Activated naive CD8-positive, alpha-beta T cell treated with anti-CD3 and anti-CD28 coated beads, Interleukin-2, amount 10 ng/mL, durations not matched to agents 7 days and 5 days (primary cell): ENCODE measurements around the gene GRB14. TPM values are rescaled to one million over a fixed set of nuclear protein-coding genes. Genes with fewer than 3 reads are reported as not detected.
"Not testable (repeated sequence)": the region's sequence is repeated elsewhere in the genome, so short reads cannot be mapped to it uniquely, and the experiment has no call there.

ENCODE experiments used
- ATAC-seq: fragments of 150-1000 bp; cut with Tn5 transposase; one replicate; pipeline ENCODE4 v1.10.0; 2021; ENCODE audit warnings: low read depth, moderate library complexity
- POLR2A ChIA-PET: fragments of 350-600 bp; sonication (Branson Sonifier 250); formaldehyde crosslinking; loops from one replicate; lab custom pipeline; 2021; ENCODE audit warnings: antibody characterized with exemption; lab: Charles Lee
- DNase-seq: peaks from one replicate; pipeline ENCODE4 v3.0.0; 2021
- H3K27ac Mint-ChIP-seq: one replicate; pipeline ENCODE4 v1.8.0; 2022; ENCODE audit warnings: mild to moderate bottlenecking, mixed read lengths
- H3K27me3 Mint-ChIP-seq: one replicate; pipeline ENCODE4 v1.8.0; 2022; ENCODE audit warnings: mild to moderate bottlenecking, moderate library complexity, mixed read lengths
- H3K36me3 Mint-ChIP-seq: one replicate; pipeline ENCODE4 v1.8.0; 2021; ENCODE audit warnings: mild to moderate bottlenecking, mixed read lengths
- H3K4me1 Mint-ChIP-seq: one replicate; pipeline ENCODE4 v1.8.0; 2021; ENCODE audit warnings: mixed read lengths
- H3K4me3 Mint-ChIP-seq: one replicate; pipeline ENCODE4 v1.8.0; 2022; ENCODE audit warnings: mild to moderate bottlenecking, moderate library complexity, mixed read lengths
- H3K9me3 Mint-ChIP-seq: one replicate; pipeline ENCODE4 v1.8.0; 2021; ENCODE audit warnings: mixed read lengths
- total RNA-seq, 2 experiments: library from RNA; stranded (reverse); gene quantifications; one replicate each; pipeline ENCODE4 v1.2.3, GENCODE V29; 2021

Gene GRB14
- total RNA-seq, 2 experiments from 2014 or later = not detected

- H3K4me1 Mint-ChIP-seq = no peaks in the 10 kb centered on the region
- POLR2A ChIA-PET = no interaction called here
- ATAC-seq (no peak), DNase-seq (no peak)
- no peaks in the 10 kb centered on the region for H3K27me3 Mint-ChIP-seq
- H3K36me3 Mint-ChIP-seq = no peaks in the 10 kb centered on the region
- no peaks in the 10 kb centered on the region for H3K9me3 Mint-ChIP-seq
- no peak overlapping the region for H3K4me3 Mint-ChIP-seq
- no peak overlapping the region for H3K27ac Mint-ChIP-seq
Measured at GRCh38 chr2:164485541-164485940, 135.7 kb downstream of the GRB14 start.

- ATAC-seq (no peak), DNase-seq (no peak)
- H3K27ac Mint-ChIP-seq = no peak overlapping the region
- H3K36me3 Mint-ChIP-seq = no peaks in the 10 kb centered on the region
- H3K9me3 Mint-ChIP-seq = no peaks in the 10 kb centered on the region
- H3K4me3 Mint-ChIP-seq = no peak overlapping the region
- POLR2A ChIA-PET = no interaction called here
- H3K27me3 Mint-ChIP-seq = no peaks in the 10 kb centered on the region
- H3K4me1 Mint-ChIP-seq = no peaks in the 10 kb centered on the region
Measured at GRCh38 chr2:164479460-164479859, 141.8 kb downstream of the GRB14 start.

- POLR2A ChIA-PET = no interaction called here
- H3K4me1 Mint-ChIP-seq = no peaks in the 10 kb centered on the region
- H3K9me3 Mint-ChIP-seq = no peaks in the 10 kb centered on the region
- H3K27ac Mint-ChIP-seq = no peak overlapping the region
- no peak for ATAC-seq
- DNase-seq = no peak
- H3K4me3 Mint-ChIP-seq = no peak overlapping the region
- H3K27me3 Mint-ChIP-seq = no peaks in the 10 kb centered on the region
- no peaks in the 10 kb centered on the region for H3K36me3 Mint-ChIP-seq
Measured at GRCh38 chr2:164478205-164478604, 143.1 kb downstream of the GRB14 start.

- no peaks in the 10 kb centered on the region for H3K9me3 Mint-ChIP-seq
- H3K36me3 Mint-ChIP-seq = no peaks in the 10 kb centered on the region
- H3K27ac Mint-ChIP-seq = no peak overlapping the region
- H3K4me3 Mint-ChIP-seq = no peak overlapping the region
- DNase-seq (no peak), ATAC-seq (no peak)
- no peaks in the 10 kb centered on the region for H3K27me3 Mint-ChIP-seq
- POLR2A ChIA-PET = no interaction called here
- H3K4me1 Mint-ChIP-seq = no peaks in the 10 kb centered on the region
Measured at GRCh38 chr2:164474873-164475272, 146.4 kb downstream of the GRB14 start.

- H3K4me1 Mint-ChIP-seq = no peaks in the 10 kb centered on the region
- DNase-seq = no peak
- no peak overlapping the region for H3K4me3 Mint-ChIP-seq
- no peak for ATAC-seq
- H3K9me3 Mint-ChIP-seq = no peaks in the 10 kb centered on the region
- no peak overlapping the region for H3K27ac Mint-ChIP-seq
- POLR2A ChIA-PET = no interaction called here
- no peaks in the 10 kb centered on the region for H3K36me3 Mint-ChIP-seq
- no peaks in the 10 kb centered on the region for H3K27me3 Mint-ChIP-seq
Measured at GRCh38 chr2:164473021-164473420, 148.3 kb downstream of the GRB14 start.

- H3K9me3 Mint-ChIP-seq, H3K27me3 Mint-ChIP-seq, ATAC-seq, H3K36me3 Mint-ChIP-seq, POLR2A ChIA-PET, DNase-seq, H3K27ac Mint-ChIP-seq, H3K4me3 Mint-ChIP-seq, H3K4me1 Mint-ChIP-seq: not testable (repeated sequence)
Measured at GRCh38 chr2:164465047-164465446, 156.2 kb downstream of the GRB14 start.

GRCh38 chr2:164464376-164464775, 156.9 kb downstream of the GRB14 start:
- Mint-ChIP-seq H3K4me1 (no peaks in the 10 kb centered on the region), H3K27me3 (no peaks in the 10 kb centered on the region), H3K27ac (no peak overlapping the region), H3K9me3 (peaks cover 1% of the 10 kb centered on the region), H3K4me3 (no peak overlapping the region), H3K36me3 (no peaks in the 10 kb centered on the region)
- no peak for DNase-seq
- no peak for ATAC-seq
- POLR2A ChIA-PET = no interaction called here

GRCh38 chr2:164458792-164459191, 162.5 kb downstream of the GRB14 start:
- no peaks in the 10 kb centered on the region for H3K36me3 Mint-ChIP-seq
- peaks cover 1% of the 10 kb centered on the region for H3K9me3 Mint-ChIP-seq
- DNase-seq (no peak), ATAC-seq (no peak)
- no peak overlapping the region for H3K27ac Mint-ChIP-seq
- no peak overlapping the region for H3K4me3 Mint-ChIP-seq
- no peaks in the 10 kb centered on the region for H3K27me3 Mint-ChIP-seq
- H3K4me1 Mint-ChIP-seq = no peaks in the 10 kb centered on the region
- POLR2A ChIA-PET = no interaction called here

- no peak overlapping the region for H3K4me3 Mint-ChIP-seq
- ATAC-seq = no peak
Measured at GRCh38 chr2:164457271-164457670, 164.0 kb downstream of the GRB14 start.

GRCh38 chr2:164456619-164457018, 164.7 kb downstream of the GRB14 start:
- Mint-ChIP-seq H3K27me3 (no peaks in the 10 kb centered on the region), H3K36me3 (no peaks in the 10 kb centered on the region), H3K9me3 (peaks cover 1% of the 10 kb centered on the region), H3K27ac (no peak overlapping the region), H3K4me3 (no peak overlapping the region), H3K4me1 (no peaks in the 10 kb centered on the region)
- ATAC-seq = no peak
- POLR2A ChIA-PET = no interaction called here
- DNase-seq = no peak

More at GRCh38 chr2:164457271-164457670, 164.0 kb downstream of the GRB14 start:
- no peak for DNase-seq
- Mint-ChIP-seq H3K9me3 (peaks cover 1% of the 10 kb centered on the region), H3K4me1 (no peaks in the 10 kb centered on the region), H3K27me3 (no peaks in the 10 kb centered on the region), H3K27ac (no peak overlapping the region), H3K36me3 (no peaks in the 10 kb centered on the region)
- POLR2A ChIA-PET = no interaction called here

- POLR2A ChIA-PET = no interaction called here
- Mint-ChIP-seq H3K4me3 (no peak overlapping the region), H3K9me3 (peaks cover 2% of the 10 kb centered on the region), H3K36me3 (no peaks in the 10 kb centered on the region), H3K4me1 (no peaks in the 10 kb centered on the region), H3K27me3 (no peaks in the 10 kb centered on the region), H3K27ac (no peak overlapping the region)
- DNase-seq (no peak), ATAC-seq (no peak)
Measured at GRCh38 chr2:164453656-164454305, 167.5 kb downstream of the GRB14 start.

- POLR2A ChIA-PET = no interaction called here
- Mint-ChIP-seq H3K27ac (no peak overlapping the region), H3K27me3 (no peaks in the 10 kb centered on the region), H3K4me1 (no peaks in the 10 kb centered on the region), H3K9me3 (peaks cover 2% of the 10 kb centered on the region), H3K4me3 (no peak overlapping the region), H3K36me3 (no peaks in the 10 kb centered on the region)
- DNase-seq = no peak
- ATAC-seq = no peak
Measured at GRCh38 chr2:164450278-164450677, 171.0 kb downstream of the GRB14 start.

GRCh38 chr2:164449706-164450105, 171.6 kb downstream of the GRB14 start:
- DNase-seq (no peak), ATAC-seq (no peak)
- Mint-ChIP-seq H3K27ac (no peak overlapping the region), H3K4me3 (no peak overlapping the region), H3K27me3 (no peaks in the 10 kb centered on the region), H3K36me3 (no peaks in the 10 kb centered on the region), H3K4me1 (no peaks in the 10 kb centered on the region), H3K9me3 (peaks cover 2% of the 10 kb centered on the region)
- POLR2A ChIA-PET = interaction anchor here (0.5 kb wide), 1 partner anchor 1773 kb away, joined by 4 read pairs; no protein-coding TSS in a partner anchor

- Mint-ChIP-seq H3K4me1 (no peaks in the 10 kb centered on the region), H3K27me3 (no peaks in the 10 kb centered on the region), H3K36me3 (no peaks in the 10 kb centered on the region), H3K27ac (no peak overlapping the region), H3K9me3 (peaks cover 2% of the 10 kb centered on the region), H3K4me3 (no peak overlapping the region)
- ATAC-seq (no peak), DNase-seq (no peak)
- POLR2A ChIA-PET = no interaction called here
Measured at GRCh38 chr2:164447660-164448059, 173.6 kb downstream of the GRB14 start.
